HG03139 (cell line): ENCODE data around the gene SIPA1L3.

Source experiments
- ATAC-seq: cut with Tn5 transposase; IDR thresholded peaks from one replicate; pipeline ENCODE4 v1.9.1; 2021; ENCODE audit not compliant: unreplicated experiment

The SIPA1L3 gene

GRCh38 chr19:38252385-38252784 lies 345.4 kb downstream of the SIPA1L3 start:
- no peak for ATAC-seq

- no peak for ATAC-seq
These were observed 346.1 kb downstream of the SIPA1L3 start for GRCh38 chr19:38252941-38253691.

- no peak for ATAC-seq
These were observed 346.8 kb downstream of the SIPA1L3 start for GRCh38 chr19:38253788-38254187.

- no peak for ATAC-seq
These were observed 348.5 kb downstream of the SIPA1L3 start for GRCh38 chr19:38255383-38256014.
